GM18909 (cell line): ENCODE data around the gene SUPT20HL2.
"Not testable (repeated sequence)": the region's sequence is repeated elsewhere in the genome, so short reads cannot be mapped to it uniquely, and the experiment has no call there.

Experiments
- ATAC-seq: cut with Tn5 transposase; IDR thresholded peaks from one replicate; pipeline ENCODE4 v1.9.1; 2021; ENCODE audit warnings: mild to moderate bottlenecking; ENCODE audit not compliant: unreplicated experiment, poor library complexity

Gene SUPT20HL2

GRCh38 chrX:24314019-24314635 lies at the start of gene SUPT20HL2:
TSS of gene SUPT20HL2 (minus strand) at chrX:24314069. CDS start at chrX:24313315, 754 bp downstream.
- ATAC-seq: no peak

- ATAC-seq: not testable (repeated sequence)
Measured at GRCh38 chrX:24362089-24362745, 48.3 kb upstream of the SUPT20HL2 start.

- no peak for ATAC-seq
Measured at GRCh38 chrX:24360272-24360671, 46.4 kb upstream of the SUPT20HL2 start, which contains the start of gene SUPT20HL1. TSS of gene SUPT20HL1 (plus strand) at chrX:24360639. CDS start at chrX:24362761, 2,122 bp downstream.

GRCh38 chrX:24357106-24357505 lies 43.2 kb upstream of the SUPT20HL2 start:
- ATAC-seq: no peak

- no peak for ATAC-seq
Measured at GRCh38 chrX:24355095-24355494, 41.2 kb upstream of the SUPT20HL2 start.

DNA sequence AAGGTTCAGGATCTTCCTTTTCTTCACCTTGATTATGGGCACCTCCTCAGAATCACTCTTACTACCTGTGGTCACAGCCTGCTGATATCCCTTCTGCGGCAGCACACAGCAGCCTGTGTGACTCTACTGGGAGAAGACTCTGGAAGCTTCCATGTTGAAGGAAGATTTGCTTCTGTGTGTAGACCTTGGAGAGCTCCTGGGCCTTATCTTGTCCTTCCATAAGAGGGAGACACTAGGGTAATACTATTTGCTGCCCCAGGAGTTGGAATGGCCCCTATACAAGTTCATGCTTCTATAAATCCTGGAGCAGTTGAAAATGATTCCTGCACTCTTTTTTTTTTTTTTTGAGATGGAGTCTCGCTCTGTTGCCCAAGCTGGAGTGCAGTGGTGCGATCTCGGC lies 36.3 kb upstream of the SUPT20HL2 start:
- no peak for ATAC-seq

- ATAC-seq: no peak
Measured at GRCh38 chrX:24347881-24348280, 34.0 kb upstream of the SUPT20HL2 start.

- peak; percentile 94 for ATAC-seq
Measured at GRCh38 chrX:24343719-24344118, 29.9 kb upstream of the SUPT20HL2 start.

DNA sequence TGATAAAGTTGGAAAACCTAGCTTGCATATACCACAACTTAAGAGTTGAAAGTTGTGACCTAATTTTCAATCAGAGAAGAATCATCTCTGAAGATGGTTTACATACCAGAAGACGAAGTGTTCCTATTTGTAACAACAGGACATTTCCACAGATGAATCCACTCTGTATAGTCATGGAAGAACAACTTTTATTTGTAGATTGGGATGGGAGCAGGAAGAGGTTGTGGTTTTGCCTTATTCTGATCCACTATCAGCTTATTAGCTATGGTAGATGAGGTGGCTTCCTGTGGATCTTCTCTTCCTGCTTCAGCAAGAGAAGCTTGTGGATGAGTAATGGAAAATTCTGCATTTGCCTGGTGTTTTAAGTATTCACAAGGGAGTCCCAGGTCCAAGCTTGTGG lies 27.9 kb upstream of the SUPT20HL2 start:
- ATAC-seq: no peak

DNA sequence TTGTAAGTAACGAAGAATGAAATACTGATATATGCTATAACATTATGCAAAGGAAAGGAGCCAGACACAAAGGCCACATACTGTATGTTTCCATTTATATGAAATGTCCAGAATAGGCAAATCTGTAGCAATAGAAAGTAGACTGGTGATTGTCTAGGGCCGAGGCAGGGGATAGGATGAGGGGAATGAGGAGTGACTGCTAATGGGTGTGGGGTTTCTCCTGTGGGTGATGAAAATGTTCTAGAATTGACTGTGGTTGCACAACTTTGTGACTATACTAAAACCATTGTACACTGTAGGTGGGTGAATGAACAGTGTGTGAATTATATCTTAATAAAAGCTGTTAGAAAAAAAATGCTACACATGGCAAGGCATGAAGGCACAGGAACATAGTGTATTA lies 26.6 kb upstream of the SUPT20HL2 start:
- ATAC-seq: no peak

GRCh38 chrX:24339911-24340310 lies 26.0 kb upstream of the SUPT20HL2 start:
- ATAC-seq: no peak

- ATAC-seq: no peak
Measured at GRCh38 chrX:24335871-24336270, 22.0 kb upstream of the SUPT20HL2 start.

- ATAC-seq: no peak
Measured at GRCh38 chrX:24334461-24334860, 20.6 kb upstream of the SUPT20HL2 start.

GRCh38 chrX:24333371-24333770 lies 19.5 kb upstream of the SUPT20HL2 start:
- no peak for ATAC-seq

DNA sequence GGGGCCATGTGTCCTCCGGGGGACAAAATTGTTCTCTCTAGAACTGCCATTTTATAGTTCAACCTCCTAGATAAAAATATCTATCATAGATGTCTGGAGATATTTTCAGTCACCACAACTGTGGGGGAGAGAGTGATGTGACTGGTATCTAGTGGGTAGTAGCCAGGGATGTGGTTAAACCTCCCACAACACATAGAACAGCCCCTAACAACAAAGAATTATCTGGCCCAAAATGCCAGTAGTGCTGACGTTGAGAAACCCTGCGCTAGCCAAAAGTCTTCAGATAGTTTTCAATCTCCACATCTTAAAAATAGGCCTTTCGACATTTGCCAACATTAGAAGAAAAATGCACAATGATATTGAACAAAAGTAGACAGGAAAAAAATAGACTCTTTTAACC lies 19.0 kb upstream of the SUPT20HL2 start:
- no peak for ATAC-seq

DNA sequence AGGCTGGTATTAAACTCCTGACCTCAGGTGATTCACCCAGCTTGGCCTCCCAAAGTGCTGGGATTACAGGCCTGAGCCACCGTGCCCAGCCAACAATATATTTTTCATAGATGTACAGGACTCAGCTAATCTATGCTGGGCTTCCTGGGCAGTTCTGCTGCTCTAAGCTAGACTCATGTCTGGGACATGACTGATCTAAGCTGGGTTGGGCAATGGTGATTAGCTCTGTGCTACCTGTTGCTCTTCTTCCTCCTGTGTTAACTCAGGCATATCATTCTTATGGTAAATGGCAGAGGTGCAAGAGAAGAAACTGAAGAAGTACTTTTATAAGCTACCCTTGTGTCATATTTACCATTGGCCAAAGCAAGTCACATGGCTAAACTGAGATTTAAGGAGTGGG lies 11.4 kb upstream of the SUPT20HL2 start:
- ATAC-seq: no peak

DNA sequence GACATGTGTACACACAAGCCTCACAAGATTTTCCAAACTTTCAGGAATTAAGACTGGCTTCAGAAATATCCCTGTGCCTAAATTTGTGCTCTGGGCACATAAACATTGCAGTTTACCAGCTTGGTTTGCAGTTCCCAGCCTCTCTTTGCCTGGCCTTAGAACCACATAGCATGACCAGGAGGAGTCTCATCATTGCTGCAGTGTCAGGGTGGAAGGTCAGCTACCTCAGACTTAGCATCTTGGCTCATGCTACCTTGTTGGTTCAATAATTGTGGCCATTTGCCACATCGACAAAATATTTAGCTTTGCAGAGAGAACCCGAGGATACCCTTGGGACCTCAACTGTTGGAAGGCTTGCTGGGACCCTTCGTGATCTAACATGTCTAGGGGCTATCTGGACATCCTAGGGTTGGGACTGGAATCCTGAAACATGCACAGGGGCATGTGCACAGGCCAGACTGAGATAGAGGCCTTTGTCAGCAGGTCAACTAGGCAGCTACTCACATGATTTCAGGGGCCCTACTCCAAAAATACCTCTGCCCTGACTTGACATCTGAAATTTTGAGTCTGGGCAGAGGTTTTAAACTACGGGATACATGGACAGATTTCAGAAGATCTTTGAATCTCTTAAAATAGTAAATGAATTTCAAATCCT lies 8.0 kb upstream of the SUPT20HL2 start:
- no peak for ATAC-seq

GRCh38 chrX:24317567-24317966 lies 3.7 kb upstream of the SUPT20HL2 start:
- ATAC-seq: no peak

DNA sequence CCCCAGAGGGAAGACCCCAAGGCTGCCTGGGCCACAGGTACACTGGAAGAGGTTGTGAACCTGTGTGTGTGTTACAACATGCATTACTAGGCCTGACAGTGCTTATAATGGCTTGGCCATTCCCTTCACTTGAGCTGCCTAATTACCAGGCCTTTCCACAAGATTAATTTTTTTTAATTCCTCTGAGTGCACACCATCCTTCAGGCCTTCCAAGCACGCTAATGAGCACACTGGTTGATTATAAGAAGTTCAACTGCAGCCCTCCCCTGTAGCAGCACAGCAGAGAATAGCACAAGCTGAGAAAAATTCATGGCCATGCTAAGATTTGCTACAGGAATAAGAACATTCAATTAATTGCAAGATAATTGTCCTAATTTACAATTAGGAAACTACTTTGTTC lies 2.2 kb upstream of the SUPT20HL2 start:
- no peak for ATAC-seq

GRCh38 chrX:24312249-24312607 lies 1.6 kb downstream of the SUPT20HL2 start:
- ATAC-seq: not testable (repeated sequence)

GRCh38 chrX:24311507-24312248 lies 2.2 kb downstream of the SUPT20HL2 start:
- not testable (repeated sequence) for ATAC-seq
